Breast epithelium (tissue), 4 donors: ENCODE results near the gene AKAP9. TPM values are rescaled to one million over a fixed set of nuclear protein-coding genes. Genes with fewer than 3 reads are reported as not detected.

Experiments used
- DNase-seq, 2 donors: peaks; one replicate each; pipeline ENCODE4 v3.0.0-alpha.2; 2019; ENCODE audit warnings: low spot score in 2 of 2
- H3K27ac ChIP-seq, 2 donors: fragments of 200-600 bp; sonication (generic) in 1 of 2; one replicate each; pipeline ENCODE4 v1.5.1; 2016 to 2019; ENCODE audit warnings: mild to moderate bottlenecking in 1 of 2
- H3K27me3 ChIP-seq, 2 donors: fragments of 200-600 bp; sonication (generic) in 1 of 2; one replicate each; pipeline versions ENCODE4 v1.5.1 to v1.6.0; 2017 to 2019; ENCODE audit warnings: control low read depth in 1 of 2, mild to moderate bottlenecking in 1 of 2
- H3K36me3 ChIP-seq: fragments of 200-600 bp; one replicate; pipeline ENCODE4 v1.5.1; 2019
- H3K4me1 ChIP-seq, 2 donors: fragments of 200-600 bp; sonication (generic); one replicate each; pipeline ENCODE4 v1.5.1; 2016 to 2019; ENCODE audit warnings: control low read depth in 1 of 2
- H3K4me3 ChIP-seq, 3 donors: fragments of 200-600 bp; sonication (generic); 1 replicate in 2 of 3; 2 replicates in 1 of 3; pipeline ENCODE4 v1.5.1; 2016 to 2019; ENCODE audit warnings: mild to moderate bottlenecking in 3 of 3, moderate library complexity in 2 of 3
- H3K9me3 ChIP-seq, 2 donors: fragments of 200-600 bp; sonication (generic) in 1 of 2; one replicate each; pipeline ENCODE4 v1.5.1; 2016 to 2019; ENCODE audit warnings: control low read depth in 1 of 2
- CTCF ChIP-seq, 3 donors: fragments of 450-650 bp; IDR thresholded peaks; one replicate each; pipeline ENCODE4 v1.5.1; 2016 to 2017; ENCODE audit warnings: antibody characterized with exemption in 3 of 3, mild to moderate bottlenecking in 3 of 3, moderate library complexity in 3 of 3
- POLR2A ChIP-seq: fragments of 450-650 bp; IDR thresholded peaks from one replicate; pipeline ENCODE4 v1.6.1; 2016; ENCODE audit warnings: antibody characterized with exemption, mild to moderate bottlenecking, moderate library complexity
- POLR2AphosphoS5 ChIP-seq, 3 donors: sonication (generic); formaldehyde crosslinking; IDR thresholded peaks; one replicate each; pipeline ENCODE4 v1.6.1; 2017; ENCODE audit warnings: antibody characterized with exemption in 3 of 3
- intact Hi-C: fragments of 100-400 bp; cut with DNase I; formaldehyde crosslinking; loops from one replicate; pipeline ENCODE4 v1.15.1; 2023; ENCODE audit warnings: low total_unique reads
- total RNA-seq, 3 donors: library from RNA; depleted of rRNA; stranded (reverse); fragments of >200 nt; gene quantifications; one replicate each; pipeline ENCODE4 v1.1.0, GENCODE V29; 2016

The AKAP9 gene
- total RNA-seq, 3 donors from 2014 or later: 73.3 to 193 (median 124) TPM

DNA sequence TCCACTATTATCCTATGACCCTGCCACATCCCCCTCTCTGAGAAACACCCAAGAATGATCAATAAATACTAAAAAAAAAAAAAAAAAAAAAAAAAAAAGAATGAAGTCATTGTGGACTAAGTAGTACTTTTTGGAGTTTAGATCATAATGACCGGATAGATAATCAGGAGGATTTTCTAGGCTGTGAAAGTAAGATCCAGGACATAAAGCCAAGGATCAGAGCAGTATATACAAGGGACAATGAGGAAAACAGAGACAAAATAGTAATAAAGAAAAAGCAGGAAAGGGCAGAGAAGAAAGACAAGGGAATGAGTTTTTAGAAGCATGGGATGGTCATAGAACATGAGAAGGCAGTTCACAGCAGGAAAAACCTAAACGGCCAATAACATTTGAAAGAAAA is 87.6 kb downstream of the AKAP9 start:
- no peak for TF ChIP-seq POLR2A
- no peak for TF ChIP-seq POLR2AphosphoS5 (IDR thresholded peaks at IDR 0.05)
- no peak for TF ChIP-seq CTCF (IDR thresholded peaks at IDR 0.05)
- H3K36me3 ChIP-seq: peaks cover 4% of the 10 kb centered on the region
- no peak for DNase-seq
- no peak overlapping the region for H3K4me3 ChIP-seq
- no peak overlapping the region for H3K27ac ChIP-seq
- H3K4me1 ChIP-seq: no peaks in the 10 kb centered on the region
- no peaks in the 10 kb centered on the region for H3K27me3 ChIP-seq
- intact Hi-C loops: no loop called here
- H3K9me3 ChIP-seq: no peaks in the 10 kb centered on the region

DNA sequence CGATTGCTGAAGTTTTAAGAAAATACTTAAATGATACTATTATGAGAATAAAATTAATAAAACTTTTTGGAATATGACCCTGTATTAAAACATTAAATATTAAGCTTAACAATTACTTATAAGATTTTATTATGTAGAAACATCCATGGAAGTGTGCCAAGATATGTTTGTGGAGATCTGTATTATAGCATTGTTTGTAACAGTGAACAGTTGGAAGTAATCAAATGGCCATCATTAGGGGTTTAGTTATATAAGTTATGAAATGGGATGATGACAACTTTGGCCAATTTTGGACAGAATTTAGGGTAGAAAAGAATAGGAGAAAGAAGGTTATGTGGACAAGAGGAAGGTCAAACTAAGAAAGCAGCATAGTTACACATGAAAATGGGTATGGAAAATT is 88.0 kb downstream of the AKAP9 start:
- TF ChIP-seq POLR2AphosphoS5 (IDR thresholded peaks at IDR 0.05): no peak
- TF ChIP-seq POLR2A: no peak
- no peak for TF ChIP-seq CTCF (IDR thresholded peaks at IDR 0.05)

GRCh38 chr7:92034116-92034515 is 93.5 kb downstream of the AKAP9 start:
- Histone ChIP-seq H3K4me3 (no peak overlapping the region), H3K4me1 (no peaks in the 10 kb centered on the region), H3K27ac (no peak overlapping the region), H3K9me3 (no peaks in the 10 kb centered on the region), H3K36me3 (peaks cover 5% of the 10 kb centered on the region), H3K27me3 (no peaks in the 10 kb centered on the region)
- no peak for TF ChIP-seq POLR2AphosphoS5 (IDR thresholded peaks at IDR 0.05)
- TF ChIP-seq CTCF (IDR thresholded peaks at IDR 0.05): no peak
- intact Hi-C loops: no loop called here
- DNase-seq: no peak

More for the DNA sequence above, 88.0 kb downstream of the AKAP9 start:
- Histone ChIP-seq H3K4me1 (no peaks in the 10 kb centered on the region), H3K27ac (no peak overlapping the region), H3K27me3 (no peaks in the 10 kb centered on the region), H3K36me3 (peaks cover 4% of the 10 kb centered on the region), H3K4me3 (no peak overlapping the region), H3K9me3 (no peaks in the 10 kb centered on the region)
- DNase-seq: no peak
- intact Hi-C loops: no loop called here

DNA sequence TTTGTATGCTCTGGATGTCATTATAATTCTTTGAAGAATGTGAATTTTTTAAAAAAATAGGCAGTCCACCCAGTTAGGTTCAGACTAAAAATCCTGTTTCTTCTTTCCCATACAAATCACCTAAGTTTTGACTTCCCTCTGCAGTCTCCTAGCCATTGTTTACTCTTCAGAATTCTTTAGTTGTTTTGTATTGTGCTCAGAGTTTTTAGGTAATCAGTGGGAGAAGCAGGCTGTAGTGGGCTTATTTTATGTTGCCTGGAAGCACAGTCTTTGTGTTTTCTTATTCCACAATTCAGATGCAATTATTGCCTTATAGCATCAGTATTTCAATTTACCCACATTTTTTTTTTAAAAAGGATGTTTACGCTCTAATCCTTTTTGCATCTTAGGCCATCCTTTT is 94.9 kb downstream of the AKAP9 start:
- no peaks in the 10 kb centered on the region for H3K4me1 ChIP-seq
- no peaks in the 10 kb centered on the region for H3K9me3 ChIP-seq
- H3K36me3 ChIP-seq: peaks cover 5% of the 10 kb centered on the region
- TF ChIP-seq POLR2A (no peak), POLR2AphosphoS5 (IDR thresholded peaks at IDR 0.05) (no peak), CTCF (IDR thresholded peaks at IDR 0.05) (no peak)
- H3K27ac ChIP-seq: no peak overlapping the region
- intact Hi-C loops: no loop called here
- H3K4me3 ChIP-seq: no peak overlapping the region
- H3K27me3 ChIP-seq: no peaks in the 10 kb centered on the region
- no peak for DNase-seq

DNA sequence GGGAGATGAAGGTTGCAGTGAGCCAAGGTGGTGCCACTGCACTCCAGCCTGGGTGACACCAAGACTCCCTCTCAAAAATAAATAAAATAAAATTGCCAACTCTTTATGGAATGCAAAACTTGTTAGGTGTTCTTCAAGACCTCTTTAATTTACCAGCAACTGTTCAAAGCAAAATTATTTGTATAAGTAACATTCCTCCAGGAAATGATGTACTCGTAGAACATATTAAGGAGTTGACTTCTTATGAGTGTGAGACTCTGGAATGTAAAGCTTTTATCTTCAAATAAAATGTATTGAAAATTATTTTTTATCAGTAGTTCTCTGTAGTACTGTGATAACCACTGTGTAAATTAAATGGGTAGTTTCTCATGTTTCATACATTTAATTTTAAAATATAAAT is 99.2 kb downstream of the AKAP9 start:
- Histone ChIP-seq H3K9me3 (no peaks in the 10 kb centered on the region), H3K27me3 (no peaks in the 10 kb centered on the region), H3K4me3 (no peak overlapping the region), H3K36me3 (peaks cover 5% of the 10 kb centered on the region), H3K4me1 (no peaks in the 10 kb centered on the region), H3K27ac (no peak overlapping the region)
- TF ChIP-seq CTCF (IDR thresholded peaks at IDR 0.05) (no peak), POLR2AphosphoS5 (IDR thresholded peaks at IDR 0.05) (no peak), POLR2A (no peak)
- intact Hi-C loops: no loop called here
- no peak for DNase-seq
